Right cardiac atrium (tissue), 5 donors: ENCODE data around the gene HIP1. TPM values are rescaled to one million over a fixed set of nuclear protein-coding genes. Genes with fewer than 3 reads are reported as not detected.
"Not testable (repeated sequence)": the region's sequence is repeated elsewhere in the genome, so short reads cannot be mapped to it uniquely, and the experiment has no call there.

Experiments used
- ATAC-seq, 2 donors: fragments of 200-7000 bp; cut with Tn5 transposase; one replicate each; pipeline versions ENCODE4 v1.8.0 to v1.9.1; 2020; ENCODE audit warnings: moderate library complexity in 2 of 2, mild to moderate bottlenecking in 1 of 2
- DNase-seq, 3 donors: peaks; one replicate each; pipeline ENCODE4 v3.0.0-alpha.2; 2020
- H3K27ac ChIP-seq: one replicate; pipeline ENCODE4 v1.5.1; 2013; ENCODE audit warnings: mild to moderate bottlenecking, low read length, control low read depth, moderate library complexity
- H3K27me3 ChIP-seq: one replicate; pipeline ENCODE4 v1.6.1; 2013; ENCODE audit not compliant: control insufficient read depth, insufficient read depth
- H3K4me1 ChIP-seq: one replicate; pipeline ENCODE4 v1.6.1; 2013; ENCODE audit warnings: low read length; ENCODE audit not compliant: control insufficient read depth, insufficient read depth
- H3K4me3 ChIP-seq: one replicate; pipeline ENCODE4 v1.5.1; 2013; ENCODE audit warnings: low read length, control low read depth
- H3K9me3 ChIP-seq: one replicate; pipeline ENCODE4 v1.6.1; 2013; ENCODE audit warnings: low read length; ENCODE audit not compliant: control insufficient read depth
- WGBS: extraction: QIAGEN DNeasy Blood & Tissue Kit; methylation state at CpG from one replicate; pipeline ENCODE4 v1.1.7; 2013; 5-methylcytosine and 5-hydroxymethylcytosine counted together
- intact Hi-C, 4 donors: fragments of 100-400 bp; cut with DNase I; formaldehyde crosslinking; loops; one replicate each; pipeline versions ENCODE4 v1.11.0 to v1.14.0; 2022 to 2023
- polyA plus RNA-seq: library from polyadenylated mRNA; stranded (reverse); fragments of 200-250 nt; gene quantifications from one replicate; pipeline ENCODE4 v1.2.3, GENCODE V29; 2013
- total RNA-seq, 4 donors: library from RNA; stranded (reverse); fragmentation: NEBNext Ultra II Directional; extraction: Animal tissue kit (Norgen Biotek cat#: 25700); gene quantifications; one replicate each; pipeline ENCODE4 v1.2.1, GENCODE V29; 2021
- donor health status: healthy with polysubstance abuse.
- donor health status: DM: no; HTN: yes; CAD: no.
- donor health status: DM: no; HTN: no; CAD: no.
- donor health status: DM: no; HTN: yes; CAD: no; lungs with severe emphysema.
- donor health status: DM: yes; HTN: yes; CAD: no.

Gene HIP1
- total and polyA plus RNA-seq, 5 donors, result 5.6 to 15.0 (median 12.3) TPM

- ATAC-seq (no peak), DNase-seq (no peak)
- H3K9me3 ChIP-seq, result no peaks in the 10 kb centered on the region
- H3K4me1 ChIP-seq, result no peaks in the 10 kb centered on the region
- no peaks in the 10 kb centered on the region for H3K27me3 ChIP-seq
- intact Hi-C loops, result no loop called here
- 83% methylated on average over 18 of the region's 18 CpGs for WGBS
- no peak overlapping the region for H3K4me3 ChIP-seq
- H3K27ac ChIP-seq, result no peak overlapping the region
These were observed 201.7 kb downstream of the HIP1 start for GRCh38 chr7:75536940-75537538.

- 95% methylated on average over 4 of the region's 4 CpGs for WGBS
- Histone ChIP-seq H3K9me3 (no peaks in the 10 kb centered on the region), H3K4me3 (no peak overlapping the region), H3K27ac (no peak overlapping the region), H3K27me3 (no peaks in the 10 kb centered on the region), H3K4me1 (no peaks in the 10 kb centered on the region)
- intact Hi-C loops, result no loop called here
- DNase-seq, result no peak
- no peak for ATAC-seq
These were observed 202.2 kb downstream of the HIP1 start for GRCh38 chr7:75536491-75536890.

GRCh38 chr7:75534727-75535307 lies 203.9 kb downstream of the HIP1 start:
- no peak for DNase-seq
- H3K9me3 ChIP-seq, result no peaks in the 10 kb centered on the region
- no peak for ATAC-seq
- H3K4me1 ChIP-seq, result no peaks in the 10 kb centered on the region
- no peaks in the 10 kb centered on the region for H3K27me3 ChIP-seq
- no peak overlapping the region for H3K4me3 ChIP-seq
- WGBS, result 70% methylated on average over 8 of the region's 8 CpGs
- H3K27ac ChIP-seq, result no peak overlapping the region
- intact Hi-C loops, result no loop called here

- 94% methylated on average over 6 of the region's 6 CpGs for WGBS
- no peaks in the 10 kb centered on the region for H3K9me3 ChIP-seq
- intact Hi-C loops, result no loop called here
- no peaks in the 10 kb centered on the region for H3K27me3 ChIP-seq
- H3K4me1 ChIP-seq, result no peaks in the 10 kb centered on the region
- DNase-seq (peak in 1 of 3 donors; percentile 19), ATAC-seq (no peak)
- no peak overlapping the region for H3K4me3 ChIP-seq
- H3K27ac ChIP-seq, result no peak overlapping the region
These were observed 204.8 kb downstream of the HIP1 start for GRCh38 chr7:75533926-75534325.

GRCh38 chr7:75532639-75533038 lies 206.1 kb downstream of the HIP1 start:
- ATAC-seq, result no peak
- 97% methylated on average over 4 of the region's 4 CpGs for WGBS
- intact Hi-C loops, result no loop called here
- Histone ChIP-seq H3K9me3 (no peaks in the 10 kb centered on the region), H3K27ac (no peak overlapping the region), H3K4me3 (no peak overlapping the region), H3K27me3 (no peaks in the 10 kb centered on the region), H3K4me1 (no peaks in the 10 kb centered on the region)
- DNase-seq, result no peak

- ATAC-seq, result no peak
- whole genome bisulfite sequencing, result 64% methylated on average over 6 of the region's 6 CpGs
- H3K4me3 ChIP-seq, result no peak overlapping the region
- no peaks in the 10 kb centered on the region for H3K27me3 ChIP-seq
- H3K9me3 ChIP-seq, result no peaks in the 10 kb centered on the region
- intact Hi-C loops, result no loop called here
- peaks cover 5% of the 10 kb centered on the region for H3K4me1 ChIP-seq
- DNase-seq, result no peak
- no peak overlapping the region for H3K27ac ChIP-seq
These were observed 207.4 kb downstream of the HIP1 start for GRCh38 chr7:75531359-75531821.

GRCh38 chr7:75527224-75527722 lies 211.5 kb downstream of the HIP1 start:
- H3K4me1 ChIP-seq, H3K9me3 ChIP-seq, ATAC-seq, intact Hi-C loops, H3K27me3 ChIP-seq: not testable (repeated sequence)
- WGBS, result under 1% methylated on average over 37 of the region's 37 CpGs
- DNase-seq, result peak in 2 of 3 donors; percentile 50 to 56
- H3K27ac ChIP-seq, result peak overlapping the region; percentile 15
- peak overlapping the region; percentile 72 for H3K4me3 ChIP-seq

GRCh38 chr7:75521727-75522126 lies 217.0 kb downstream of the HIP1 start:
- ATAC-seq, H3K27me3 ChIP-seq, H3K27ac ChIP-seq, DNase-seq, intact Hi-C loops, H3K4me1 ChIP-seq, H3K4me3 ChIP-seq, H3K9me3 ChIP-seq: not testable (repeated sequence)

- DNase-seq, H3K4me3 ChIP-seq, H3K27me3 ChIP-seq, ATAC-seq, H3K4me1 ChIP-seq, H3K9me3 ChIP-seq, intact Hi-C loops, H3K27ac ChIP-seq: not testable (repeated sequence)
- WGBS, result 52% methylated on average over 2 of the region's 2 CpGs
These were observed 219.9 kb downstream of the HIP1 start for GRCh38 chr7:75518842-75519241.

- H3K27me3 ChIP-seq, H3K4me1 ChIP-seq, H3K4me3 ChIP-seq, ATAC-seq, intact Hi-C loops, H3K27ac ChIP-seq, H3K9me3 ChIP-seq, DNase-seq: not testable (repeated sequence)
- WGBS, result 95% methylated on average over 2 of the region's 4 CpGs
These were observed 229.7 kb downstream of the HIP1 start for GRCh38 chr7:75509033-75509432.

GRCh38 chr7:75492020-75492419 lies 246.7 kb downstream of the HIP1 start, which contains the start of gene SPDYE5:
Gene SPDYE5 (plus strand): TSS chr7:75492320. CDS start chr7:75494048, 1,728 bp downstream.
- H3K4me1 ChIP-seq, H3K27ac ChIP-seq, ATAC-seq, H3K9me3 ChIP-seq, H3K27me3 ChIP-seq, intact Hi-C loops, DNase-seq, H3K4me3 ChIP-seq: not testable (repeated sequence)
- 81% methylated on average over 5 of the region's 6 CpGs for WGBS
